Thyroid gland (tissue), 4 donors: Measurements from ENCODE around the gene IKZF1. TPM values are rescaled to one million over a fixed set of nuclear protein-coding genes. Genes with fewer than 3 reads are reported as not detected.

Experiments used
- DNase-seq, 2 donors: peaks; one replicate each; pipeline ENCODE4 v3.0.0-alpha.2; 2019
- H3K27ac ChIP-seq, 3 donors: fragments of 200-600 bp; sonication (generic); 1 replicate in 2 of 3; 2 replicates in 1 of 3; pipeline ENCODE4 v1.5.1; 2016 to 2019; ENCODE audit warnings: mild to moderate bottlenecking in 1 of 3, moderate library complexity in 1 of 3
- H3K27me3 ChIP-seq: fragments of 200-600 bp; sonication (generic); one replicate; pipeline ENCODE4 v1.5.1; 2019
- H3K36me3 ChIP-seq, 2 donors: fragments of 200-600 bp; sonication (generic); one replicate each; pipeline ENCODE4 v1.5.1; 2016 to 2019
- H3K4me1 ChIP-seq, 2 donors: fragments of 200-600 bp; sonication (generic); one replicate each; pipeline ENCODE4 v1.5.1; 2017 to 2019
- H3K4me3 ChIP-seq, 3 donors: fragments of 200-600 bp; sonication (generic); replicated peaks in 1 of 3; 1 replicate in 2 of 3; 2 replicates in 1 of 3; pipeline ENCODE4 v1.5.1; 2016; ENCODE audit warnings: mild to moderate bottlenecking in 1 of 3
- H3K9me3 ChIP-seq: fragments of 200-600 bp; sonication (generic); one replicate; pipeline ENCODE4 v1.5.1; 2017
- CTCF ChIP-seq, 6 experiments: fragments of 200-600 bp in 3 of 6; fragments of 450-650 bp in 3 of 6; sonication (generic) in 3 of 6; IDR thresholded peaks; one replicate each; pipeline ENCODE4 v1.5.1; 2016 to 2019; ENCODE audit warnings: antibody characterized with exemption in 6 of 6, mild to moderate bottlenecking in 2 of 6, inconsistent platforms in 1 of 6, moderate library complexity in 1 of 6
- POLR2A ChIP-seq, 2 donors: fragments of 450-650 bp; IDR thresholded peaks; one replicate each; pipeline ENCODE4 v1.6.1; 2017; ENCODE audit warnings: antibody characterized with exemption in 2 of 2, mild to moderate bottlenecking in 2 of 2, moderate library complexity in 1 of 2
- WGBS, 2 donors: methylation state at CpG; one replicate each; pipeline ENCODE4 v1.1.5; 2017; 5-methylcytosine and 5-hydroxymethylcytosine counted together
- intact Hi-C: fragments of 100-400 bp; cut with DNase I; formaldehyde crosslinking; loops from one replicate; pipeline ENCODE4 v1.15.1; 2023
- total RNA-seq, 4 donors: library from RNA; depleted of rRNA; stranded (reverse); fragments of >200 nt; gene quantifications; one replicate each; pipeline ENCODE4 v1.2.3, GENCODE V29; 2016

Gene IKZF1
- total RNA-seq, 4 donors from 2014 or later: 8.9 to 10.5 (median 9.6) TPM

GRCh38 chr7:50409856-50410745 lies 105.6 kb downstream of the IKZF1 start:
- intact Hi-C loops: no loop called here
- TF ChIP-seq CTCF (IDR thresholded peaks at IDR 0.05): no peak
- TF ChIP-seq POLR2A (IDR thresholded peaks at IDR 0.05): no peak
- WGBS, 2 donors: 85% methylated on average over 17 of the region's 17 CpGs
- Histone ChIP-seq H3K27ac (no peak overlapping the region), H3K36me3 (no peaks in the 10 kb centered on the region), H3K4me1 (no peaks in the 10 kb centered on the region), H3K4me3 (no peak overlapping the region), H3K9me3 (no peaks in the 10 kb centered on the region), H3K27me3 (no peaks in the 10 kb centered on the region)
- no peak for DNase-seq

- Histone ChIP-seq H3K27me3 (no peaks in the 10 kb centered on the region), H3K36me3 (no peaks in the 10 kb centered on the region), H3K27ac (no peak overlapping the region), H3K4me1 (no peaks in the 10 kb centered on the region), H3K9me3 (no peaks in the 10 kb centered on the region), H3K4me3 (no peak overlapping the region)
- TF ChIP-seq CTCF (IDR thresholded peaks at IDR 0.05) (no peak), POLR2A (IDR thresholded peaks at IDR 0.05) (no peak)
- WGBS, 2 donors: 73 to 88% methylated on average over 6 of the region's 6 CpGs
- intact Hi-C loops: no loop called here
- no peak for DNase-seq
These were observed 106.8 kb downstream of the IKZF1 start for GRCh38 chr7:50411332-50411731.

GRCh38 chr7:50412973-50413372 lies 108.5 kb downstream of the IKZF1 start:
- Histone ChIP-seq H3K36me3 (no peaks in the 10 kb centered on the region), H3K27me3 (no peaks in the 10 kb centered on the region), H3K4me3 (no peak overlapping the region), H3K4me1 (no peaks in the 10 kb centered on the region), H3K9me3 (no peaks in the 10 kb centered on the region), H3K27ac (no peak overlapping the region)
- intact Hi-C loops: no loop called here
- DNase-seq: no peak
- 66 to 76% methylated on average over 4 of the region's 4 CpGs for WGBS, 2 donors
- no peak for TF ChIP-seq POLR2A (IDR thresholded peaks at IDR 0.05)
- TF ChIP-seq CTCF (IDR thresholded peaks at IDR 0.05): no peak

GRCh38 chr7:50413561-50413960 lies 109.0 kb downstream of the IKZF1 start:
- no peaks in the 10 kb centered on the region for H3K27me3 ChIP-seq
- TF ChIP-seq CTCF (IDR thresholded peaks at IDR 0.05): no peak
- TF ChIP-seq POLR2A (IDR thresholded peaks at IDR 0.05): no peak
- H3K4me3 ChIP-seq: no peak overlapping the region
- H3K4me1 ChIP-seq: no peaks in the 10 kb centered on the region
- H3K27ac ChIP-seq: no peak overlapping the region
- no peaks in the 10 kb centered on the region for H3K36me3 ChIP-seq
- intact Hi-C loops: no loop called here
- WGBS, 2 donors: 75 to 87% methylated on average over 4 to 7 of the region's 7 CpGs
- no peak for DNase-seq
- no peaks in the 10 kb centered on the region for H3K9me3 ChIP-seq

- intact Hi-C loops: no loop called here
- 81 to 84% methylated on average over 6 of the region's 6 CpGs for WGBS, 2 donors
- no peaks in the 10 kb centered on the region for H3K36me3 ChIP-seq
These were observed 111.4 kb downstream of the IKZF1 start for GRCh38 chr7:50415844-50416364.

More at GRCh38 chr7:50415844-50416364, 111.4 kb downstream of the IKZF1 start:
- TF ChIP-seq CTCF (IDR thresholded peaks at IDR 0.05): no peak
- TF ChIP-seq POLR2A (IDR thresholded peaks at IDR 0.05): no peak
- Histone ChIP-seq H3K4me3 (no peak overlapping the region), H3K9me3 (no peaks in the 10 kb centered on the region), H3K4me1 (no peaks in the 10 kb centered on the region), H3K27me3 (no peaks in the 10 kb centered on the region), H3K27ac (no peak overlapping the region)
- no peak for DNase-seq
